Right atrium auricular region (tissue), 2 donors: ENCODE results near the gene MPHOSPH9. TPM values are rescaled to one million over a fixed set of nuclear protein-coding genes. Genes with fewer than 3 reads are reported as not detected.

Experiments used
- DNase-seq: peaks from one replicate; pipeline ENCODE4 v3.0.0-alpha.2; 2019; ENCODE audit warnings: low spot score
- H3K27ac ChIP-seq, 2 donors: fragments of 200-600 bp; sonication (generic); 1 replicate in 1 of 2; 2 replicates in 1 of 2; pipeline ENCODE4 v1.5.1; 2016 to 2019
- H3K27me3 ChIP-seq, 2 donors: fragments of 200-600 bp; sonication (generic); one replicate each; pipeline versions ENCODE4 v1.5.1 to v1.6.0; 2017 to 2019
- H3K36me3 ChIP-seq: fragments of 200-600 bp; sonication (generic); one replicate; pipeline ENCODE4 v1.5.1; 2016
- H3K4me1 ChIP-seq, 2 donors: fragments of 200-600 bp; sonication (generic); one replicate each; pipeline versions ENCODE4 v1.5.1 to v1.6.0; 2017 to 2019
- H3K4me3 ChIP-seq, 2 donors: fragments of 200-600 bp; sonication (generic); 1 replicate in 1 of 2; 2 replicates in 1 of 2; pipeline ENCODE4 v1.5.1; 2017 to 2019; ENCODE audit warnings: mild to moderate bottlenecking in 1 of 2, moderate library complexity in 1 of 2
- H3K9me3 ChIP-seq, 2 donors: fragments of 200-600 bp; sonication (generic); one replicate each; pipeline ENCODE4 v1.5.1; 2019
- CTCF ChIP-seq, 2 donors: fragments of 200-600 bp; sonication (generic); IDR thresholded peaks; one replicate each; pipeline ENCODE4 v1.5.1; 2019; ENCODE audit warnings: antibody characterized with exemption in 2 of 2
- total RNA-seq, 2 donors: library from RNA; depleted of rRNA; stranded (reverse); fragments of >200 nt; gene quantifications; one replicate each; pipeline ENCODE4 v1.1.0, GENCODE V29; 2016

MPHOSPH9 gene
- total RNA-seq = 10 to 100 TPM; 21.0 to 33.7 TPM

- H3K27ac ChIP-seq = peak within 1 kb of the TSS; percentile 90 to 95
- peaks cover 0 to 47% of the 10 kb centered on the region in 2 donors for H3K4me1 ChIP-seq
- H3K4me3 ChIP-seq = peak within 1 kb of the TSS; percentile 85 to 88
- TF ChIP-seq CTCF (IDR thresholded peaks at IDR 0.05) = no peak
- no peaks in the 10 kb centered on the region for H3K27me3 ChIP-seq
- peak; percentile 100 for DNase-seq
- no peaks in the 10 kb centered on the region for H3K9me3 ChIP-seq
- no peaks in the 10 kb centered on the region for H3K36me3 ChIP-seq
These were observed at the start of gene MPHOSPH9, which contains the start of gene MTRFR for GRCh38 chr12:123232807-123233504. TSS of gene MPHOSPH9 (minus strand) at chr12:123233141. CDS start at chr12:123230364, 2,777 bp downstream. TSS of gene MTRFR (plus strand) at chr12:123233436. CDS start at chr12:123253675, 20,239 bp downstream.

GRCh38 chr12:123282111-123282510 lies 49.2 kb upstream of the MPHOSPH9 start:
- Histone ChIP-seq H3K27me3 (no peaks in the 10 kb centered on the region), H3K4me1 (no peaks in the 10 kb centered on the region), H3K4me3 (no peak overlapping the region), H3K9me3 (no peaks in the 10 kb centered on the region), H3K36me3 (no peaks in the 10 kb centered on the region), H3K27ac (no peak overlapping the region)
- DNase-seq = no peak
- no peak for TF ChIP-seq CTCF (IDR thresholded peaks at IDR 0.05)

GRCh38 chr12:123280971-123281370 lies 48.0 kb upstream of the MPHOSPH9 start:
- Histone ChIP-seq H3K27me3 (no peaks in the 10 kb centered on the region), H3K36me3 (no peaks in the 10 kb centered on the region), H3K27ac (no peak overlapping the region), H3K4me3 (no peak overlapping the region), H3K9me3 (no peaks in the 10 kb centered on the region), H3K4me1 (no peaks in the 10 kb centered on the region)
- no peak for TF ChIP-seq CTCF (IDR thresholded peaks at IDR 0.05)
- no peak for DNase-seq

- no peaks in the 10 kb centered on the region for H3K36me3 ChIP-seq
- H3K4me1 ChIP-seq = no peaks in the 10 kb centered on the region
- DNase-seq = no peak
- H3K4me3 ChIP-seq = no peak overlapping the region
- TF ChIP-seq CTCF (IDR thresholded peaks at IDR 0.05) = no peak
- no peak overlapping the region for H3K27ac ChIP-seq
- H3K27me3 ChIP-seq = no peaks in the 10 kb centered on the region
- H3K9me3 ChIP-seq = no peaks in the 10 kb centered on the region
These were observed 45.2 kb upstream of the MPHOSPH9 start for GRCh38 chr12:123278101-123278627.

GRCh38 chr12:123273166-123273565 lies 40.2 kb upstream of the MPHOSPH9 start:
- Histone ChIP-seq H3K27me3 (no peaks in the 10 kb centered on the region), H3K9me3 (no peaks in the 10 kb centered on the region), H3K36me3 (no peaks in the 10 kb centered on the region), H3K4me1 (peaks cover 0 to 32% of the 10 kb centered on the region in 2 donors), H3K4me3 (no peak overlapping the region), H3K27ac (no peak overlapping the region)
- TF ChIP-seq CTCF (IDR thresholded peaks at IDR 0.05) = no peak
- no peak for DNase-seq
